Lower lobe of right lung (tissue), 2 donors: ENCODE measurements around the gene PLIN4. TPM values are rescaled to one million over a fixed set of nuclear protein-coding genes. Genes with fewer than 3 reads are reported as not detected.

Experiments used
- ATAC-seq, 2 donors: fragments of 200-7000 bp; cut with Tn5 transposase; one replicate each; pipeline ENCODE4 v1.9.1; 2020 to 2022; ENCODE audit warnings: mild to moderate bottlenecking in 2 of 2, moderate library complexity in 2 of 2
- DNase-seq: peaks from one replicate; pipeline ENCODE4 v3.0.0-alpha.2; 2020
- H3K27ac ChIP-seq: fragments of 200-600 bp; one replicate; pipeline ENCODE4 v1.8.0; 2022
- H3K27me3 ChIP-seq: fragments of 200-600 bp; one replicate; pipeline ENCODE4 v1.8.0; 2022; ENCODE audit warnings: low read depth
- H3K36me3 ChIP-seq: fragments of 200-600 bp; one replicate; pipeline ENCODE4 v1.8.0; 2022; ENCODE audit warnings: mild to moderate bottlenecking
- H3K4me1 ChIP-seq: fragments of 200-600 bp; one replicate; pipeline ENCODE4 v1.8.0; 2022
- H3K4me3 ChIP-seq: fragments of 200-600 bp; one replicate; pipeline ENCODE4 v1.8.0; 2022; ENCODE audit warnings: mild to moderate bottlenecking
- H3K9me3 ChIP-seq: fragments of 200-600 bp; one replicate; pipeline ENCODE4 v1.8.0; 2022
- intact Hi-C: fragments of 100-400 bp; cut with DNase I; formaldehyde crosslinking; loops from one replicate; pipeline ENCODE4 v1.11.0; 2022
- total RNA-seq: library from RNA; stranded (reverse); fragmentation: NEBNext Ultra II Directional; extraction: Animal tissue kit (Norgen Biotek cat#: 25700); gene quantifications from one replicate; pipeline ENCODE4 v1.2.1, GENCODE V29; 2021
- TF ChIP-seq, protein P1 (sequence below): fragments of 200-600 bp; IDR thresholded peaks from one replicate; pipeline ENCODE4 v1.8.0; 2022; ENCODE audit warnings: antibody characterized with exemption, mild to moderate bottlenecking
- donor health status: DM: no; HTN: yes; CAD: no; lungs with severe emphysema.

Gene PLIN4
- total RNA-seq, 1 donor from 2014 or later = 4.6 TPM

DNA sequence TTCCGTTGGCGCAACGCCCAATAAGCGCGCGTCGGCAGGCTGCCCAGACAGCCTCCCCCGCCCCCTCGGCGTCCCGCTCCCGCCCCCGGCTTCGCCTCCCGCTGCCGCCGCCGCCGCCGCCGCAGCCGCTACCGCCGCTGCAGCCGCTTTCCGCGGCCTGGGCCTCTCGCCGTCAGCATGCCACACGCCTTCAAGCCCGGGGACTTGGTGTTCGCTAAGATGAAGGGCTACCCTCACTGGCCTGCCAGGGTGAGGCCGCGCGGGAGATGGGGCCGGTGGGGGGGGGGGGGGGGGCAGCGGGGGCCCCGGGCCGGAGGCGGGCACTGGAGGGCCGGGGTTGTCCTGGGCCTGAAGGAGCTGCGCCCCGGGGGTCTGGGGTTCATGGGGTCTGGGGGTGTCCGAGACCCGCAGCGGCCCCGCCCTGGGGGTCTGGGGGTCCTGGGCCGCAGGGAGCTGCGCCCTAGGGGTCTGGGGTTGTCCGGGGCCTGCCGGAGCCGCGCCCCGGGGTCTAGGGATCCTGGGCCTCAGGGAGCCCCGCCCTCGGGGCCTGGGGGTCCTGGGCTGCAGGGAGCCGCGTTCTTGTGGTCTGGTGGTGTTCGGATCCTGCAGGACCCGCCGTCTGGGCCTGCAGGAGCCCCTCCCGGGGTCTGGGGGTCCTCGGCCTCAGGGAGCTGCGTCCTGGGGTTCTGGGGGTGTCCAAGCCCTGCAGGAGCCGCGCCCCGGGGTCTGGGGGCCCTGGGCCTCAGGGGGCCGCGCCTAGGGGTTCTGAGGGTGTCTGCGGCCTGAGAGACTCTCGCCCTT is 45.9 kb downstream of the PLIN4 start, which contains the start of gene HDGFL2:
Gene HDGFL2, plus strand, starts transcription at position 124 of the 801 bp plus-strand sequence. Its CDS starts 54 bp downstream, at position 178.
- DNase-seq (peak; percentile 57), ATAC-seq (peak in 1 of 2 donors; percentile 0)
- H3K4me1 ChIP-seq = peaks cover 16% of the 10 kb centered on the region
- TF ChIP-seq, protein P1, sequence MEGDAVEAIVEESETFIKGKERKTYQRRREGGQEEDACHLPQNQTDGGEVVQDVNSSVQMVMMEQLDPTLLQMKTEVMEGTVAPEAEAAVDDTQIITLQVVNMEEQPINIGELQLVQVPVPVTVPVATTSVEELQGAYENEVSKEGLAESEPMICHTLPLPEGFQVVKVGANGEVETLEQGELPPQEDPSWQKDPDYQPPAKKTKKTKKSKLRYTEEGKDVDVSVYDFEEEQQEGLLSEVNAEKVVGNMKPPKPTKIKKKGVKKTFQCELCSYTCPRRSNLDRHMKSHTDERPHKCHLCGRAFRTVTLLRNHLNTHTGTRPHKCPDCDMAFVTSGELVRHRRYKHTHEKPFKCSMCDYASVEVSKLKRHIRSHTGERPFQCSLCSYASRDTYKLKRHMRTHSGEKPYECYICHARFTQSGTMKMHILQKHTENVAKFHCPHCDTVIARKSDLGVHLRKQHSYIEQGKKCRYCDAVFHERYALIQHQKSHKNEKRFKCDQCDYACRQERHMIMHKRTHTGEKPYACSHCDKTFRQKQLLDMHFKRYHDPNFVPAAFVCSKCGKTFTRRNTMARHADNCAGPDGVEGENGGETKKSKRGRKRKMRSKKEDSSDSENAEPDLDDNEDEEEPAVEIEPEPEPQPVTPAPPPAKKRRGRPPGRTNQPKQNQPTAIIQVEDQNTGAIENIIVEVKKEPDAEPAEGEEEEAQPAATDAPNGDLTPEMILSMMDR = no peak
- H3K27me3 ChIP-seq = no peaks in the 10 kb centered on the region
- no peaks in the 10 kb centered on the region for H3K9me3 ChIP-seq
- H3K27ac ChIP-seq = peak within 1 kb of the TSS; percentile 87
- peak within 1 kb of the TSS; percentile 83 for H3K4me3 ChIP-seq
- intact Hi-C loops = no loop called here
- peaks cover 22% of the 10 kb centered on the region for H3K36me3 ChIP-seq

DNA sequence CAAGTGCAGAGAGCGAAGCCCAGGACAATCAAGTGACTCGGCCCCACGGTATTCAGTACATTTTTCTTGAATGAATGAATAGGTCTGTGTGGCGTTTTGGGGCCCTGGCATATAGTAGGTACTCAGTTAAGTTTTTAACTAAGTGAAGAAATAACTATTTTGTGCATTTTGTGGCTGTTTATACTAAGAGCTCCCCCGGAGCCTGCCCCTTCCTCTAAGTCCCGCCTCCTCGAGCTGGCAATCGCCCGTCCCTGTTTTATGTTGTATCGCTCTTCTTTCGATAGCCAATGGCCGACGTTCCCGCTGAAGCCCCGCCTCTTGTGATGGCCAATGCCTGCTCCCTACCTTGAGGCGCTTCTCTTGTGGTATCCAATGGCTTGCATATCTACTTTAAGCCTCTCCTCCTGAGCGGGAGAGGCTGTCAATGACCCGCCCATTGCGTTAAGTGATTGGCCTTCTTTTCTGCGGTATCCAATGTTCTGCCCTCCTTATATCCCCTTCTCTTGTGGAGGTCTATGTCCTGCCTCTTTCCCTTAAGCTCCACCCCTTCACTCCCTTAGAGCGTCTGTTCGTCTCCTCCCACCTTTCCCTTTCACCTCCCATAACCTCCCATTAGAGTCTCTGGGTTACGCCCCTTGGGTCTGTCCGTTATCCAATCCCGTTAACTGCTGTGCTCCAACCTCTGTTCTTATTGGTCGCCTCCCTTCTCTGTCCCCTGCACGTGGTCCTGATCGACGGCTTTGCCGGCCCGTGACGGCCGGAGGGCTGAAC is 46.7 kb downstream of the PLIN4 start:
- H3K4me1 ChIP-seq = peaks cover 16% of the 10 kb centered on the region
- H3K4me3 ChIP-seq = peak overlapping the region; percentile 83
- intact Hi-C loops = no loop called here
- DNase-seq (peak; percentile 98), ATAC-seq (peak; percentile 96 to 97)
- peak overlapping the region; percentile 87 for H3K27ac ChIP-seq
- peaks cover 14% of the 10 kb centered on the region for H3K36me3 ChIP-seq
- H3K9me3 ChIP-seq = no peaks in the 10 kb centered on the region
- TF ChIP-seq, protein P1 = no peak
- no peaks in the 10 kb centered on the region for H3K27me3 ChIP-seq

DNA sequence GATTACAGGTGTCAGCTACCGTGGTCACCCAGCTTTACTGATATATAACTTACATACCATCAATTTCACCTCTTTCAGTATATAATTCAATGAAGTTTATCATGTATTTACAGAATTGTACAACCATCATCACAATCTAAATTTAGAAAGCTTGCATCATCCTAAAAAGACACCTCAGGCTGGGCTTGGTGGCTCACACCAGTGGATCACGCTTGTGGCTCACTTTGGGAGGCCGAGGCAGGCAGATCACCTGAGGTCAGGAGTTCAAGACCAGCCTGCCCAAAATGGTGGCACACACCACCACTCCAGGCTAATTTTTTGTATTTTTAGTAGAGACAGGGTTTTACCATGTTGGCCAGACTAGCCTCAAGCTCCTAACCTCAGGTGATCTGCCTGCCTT is 50.5 kb downstream of the PLIN4 start:
- H3K4me3 ChIP-seq = no peak overlapping the region
- no peak overlapping the region for H3K27ac ChIP-seq
- no peak for DNase-seq
- no peak for ATAC-seq
- no peaks in the 10 kb centered on the region for H3K36me3 ChIP-seq
- no peaks in the 10 kb centered on the region for H3K27me3 ChIP-seq
- intact Hi-C loops = no loop called here
- TF ChIP-seq, protein P1 = no peak
- H3K9me3 ChIP-seq = no peaks in the 10 kb centered on the region
- no peaks in the 10 kb centered on the region for H3K4me1 ChIP-seq

- intact Hi-C loops = no loop called here
Observed at GRCh38 chr19:4464815-4465581, 53.3 kb downstream of the PLIN4 start.

More at GRCh38 chr19:4464815-4465581, 53.3 kb downstream of the PLIN4 start:
- Histone ChIP-seq H3K27ac (no peak overlapping the region), H3K9me3 (no peaks in the 10 kb centered on the region), H3K4me1 (no peaks in the 10 kb centered on the region), H3K4me3 (no peak overlapping the region), H3K36me3 (no peaks in the 10 kb centered on the region), H3K27me3 (no peaks in the 10 kb centered on the region)
- ATAC-seq (no peak), DNase-seq (no peak)
- TF ChIP-seq, protein P1 = no peak
